ENCODE measurements around the gene CAMTA1. TPM values are rescaled to one million over a fixed set of nuclear protein-coding genes. Genes with fewer than 3 reads are reported as not detected.

Gene CAMTA1
- total RNA-seq, 2 experiments from 2014 or later, result 45.5 to 45.6 TPM

DNA sequence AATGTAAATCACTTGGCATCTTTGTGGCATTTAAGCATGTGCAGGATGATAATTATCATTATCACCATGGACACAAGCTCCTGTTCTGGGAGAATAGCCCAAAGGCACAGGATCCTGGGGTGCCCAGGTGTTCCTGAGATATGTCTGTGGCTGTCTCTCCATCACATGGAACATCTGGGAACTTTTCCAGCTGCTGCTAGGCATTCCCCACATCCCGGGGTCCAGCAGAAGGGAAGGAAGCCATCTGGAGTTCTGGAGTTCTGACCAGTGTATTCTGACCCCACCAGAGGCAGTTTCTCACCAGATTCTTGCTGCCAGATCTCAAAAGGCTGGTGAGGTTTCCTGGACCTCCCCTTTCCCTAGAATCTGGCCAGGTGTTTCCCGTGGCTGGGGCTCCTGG lies 726.1 kb downstream of the CAMTA1 start:
- no peaks in the 10 kb centered on the region for H3K9me3 Mint-ChIP-seq
- no peak overlapping the region for H3K27ac Mint-ChIP-seq
- H3K4me1 Mint-ChIP-seq, result no peaks in the 10 kb centered on the region
- H3K27me3 Mint-ChIP-seq, result no peaks in the 10 kb centered on the region
- H3K4me3 Mint-ChIP-seq, result no peak overlapping the region
- DNase-seq (no peak), ATAC-seq (ENCODE audit: low read depth) (no peak)
- POLR2A ChIA-PET, result no interaction called here
- H3K36me3 Mint-ChIP-seq, result no peaks in the 10 kb centered on the region

DNA sequence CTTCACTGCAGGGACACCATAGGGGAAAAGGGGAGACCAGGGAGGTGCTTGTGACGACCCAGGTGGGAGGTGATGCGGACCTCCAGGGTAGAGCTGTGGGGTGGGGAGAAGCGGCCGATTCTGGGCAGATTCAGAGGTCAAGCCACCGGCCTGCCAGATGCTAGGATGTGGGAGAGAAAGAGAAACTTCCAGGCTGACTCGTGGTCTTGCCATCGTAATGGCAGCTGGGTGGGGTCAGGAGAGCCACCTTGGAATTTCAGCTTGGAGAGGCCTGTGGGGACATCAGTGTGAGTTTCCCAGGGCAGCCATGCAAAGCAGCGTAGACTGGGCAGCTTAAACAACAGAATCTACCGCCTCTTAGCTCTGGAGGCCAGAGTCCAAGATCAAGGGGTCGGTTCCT lies 727.8 kb downstream of the CAMTA1 start:
- Mint-ChIP-seq H3K4me1 (no peaks in the 10 kb centered on the region), H3K9me3 (no peaks in the 10 kb centered on the region), H3K27ac (no peak overlapping the region), H3K27me3 (no peaks in the 10 kb centered on the region), H3K36me3 (no peaks in the 10 kb centered on the region), H3K4me3 (no peak overlapping the region)
- POLR2A ChIA-PET, result no interaction called here
- DNase-seq (no peak), ATAC-seq (ENCODE audit: low read depth) (no peak)

DNA sequence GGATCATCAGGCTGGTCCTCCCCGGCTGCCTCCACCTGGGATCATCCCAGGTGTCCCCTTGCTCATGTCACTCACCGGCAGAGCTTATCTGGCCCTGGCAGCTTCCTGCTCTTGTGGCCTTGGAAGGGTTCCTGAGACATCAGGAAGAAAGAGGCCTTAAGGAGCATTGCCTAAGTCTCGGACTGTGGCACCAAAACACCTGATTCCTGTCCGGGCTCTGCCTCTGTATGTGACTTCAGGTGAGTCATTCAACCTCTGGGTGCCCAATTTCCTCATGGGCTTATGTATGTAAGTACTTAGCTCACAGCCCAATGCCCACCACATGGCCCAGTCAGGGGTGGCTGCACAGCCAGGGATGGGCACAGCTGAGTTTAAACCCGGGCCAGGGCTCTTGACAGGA lies 729.9 kb downstream of the CAMTA1 start:
- Mint-ChIP-seq H3K36me3 (no peaks in the 10 kb centered on the region), H3K4me3 (no peak overlapping the region), H3K4me1 (no peaks in the 10 kb centered on the region), H3K9me3 (no peaks in the 10 kb centered on the region), H3K27ac (no peak overlapping the region), H3K27me3 (no peaks in the 10 kb centered on the region)
- POLR2A ChIA-PET, result no interaction called here
- DNase-seq (no peak), ATAC-seq (ENCODE audit: low read depth) (no peak)

DNA sequence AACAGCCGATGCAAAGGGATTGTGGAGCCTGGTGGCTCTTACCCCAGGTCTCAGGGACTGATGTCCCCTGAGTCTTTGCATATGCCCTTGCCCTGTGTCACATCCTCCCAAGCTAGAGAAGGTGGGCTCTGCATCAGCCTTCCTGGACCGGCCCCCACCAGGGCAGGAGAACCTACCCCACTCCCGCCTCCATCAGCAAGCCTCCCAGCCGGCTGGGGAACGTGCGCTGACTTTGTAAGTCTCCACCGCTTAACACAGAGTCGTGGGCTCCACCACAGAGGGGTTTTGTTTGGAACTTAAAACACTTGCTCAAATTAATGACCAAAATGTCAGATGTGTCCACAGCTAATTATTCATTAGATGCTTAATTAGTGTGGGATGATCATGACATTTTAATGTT lies 730.6 kb downstream of the CAMTA1 start:
- ATAC-seq (ENCODE audit: low read depth), result no peak
- Mint-ChIP-seq H3K27ac (no peak overlapping the region), H3K4me1 (no peaks in the 10 kb centered on the region), H3K4me3 (no peak overlapping the region), H3K27me3 (no peaks in the 10 kb centered on the region), H3K9me3 (no peaks in the 10 kb centered on the region), H3K36me3 (no peaks in the 10 kb centered on the region)
- DNase-seq, result no peak
- POLR2A ChIA-PET, result no interaction called here

DNA sequence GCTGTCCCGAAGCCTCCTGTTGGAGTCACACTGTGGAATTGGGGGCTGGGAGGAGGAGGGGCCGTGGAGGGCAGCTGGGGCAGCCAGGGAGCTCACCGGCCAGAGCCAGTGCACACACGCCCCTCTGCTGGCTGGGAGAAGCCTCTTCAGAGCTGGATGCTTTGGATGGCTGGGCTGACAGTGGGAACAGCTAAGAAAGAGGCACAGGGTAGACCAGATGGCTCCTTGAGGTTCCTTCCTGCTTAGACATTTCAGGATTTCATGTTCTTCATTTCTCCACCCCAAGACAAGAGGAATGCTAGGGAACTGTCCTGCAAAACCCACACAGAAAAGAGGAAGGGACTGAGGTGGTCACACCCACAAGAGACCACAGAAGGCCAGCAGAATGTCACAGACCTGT lies 731.1 kb downstream of the CAMTA1 start:
- POLR2A ChIA-PET, result no interaction called here
- H3K4me1 Mint-ChIP-seq, result no peaks in the 10 kb centered on the region
- DNase-seq (no peak), ATAC-seq (ENCODE audit: low read depth) (no peak)
- H3K36me3 Mint-ChIP-seq, result no peaks in the 10 kb centered on the region
- H3K4me3 Mint-ChIP-seq, result no peak overlapping the region
- H3K9me3 Mint-ChIP-seq, result no peaks in the 10 kb centered on the region
- no peaks in the 10 kb centered on the region for H3K27me3 Mint-ChIP-seq
- no peak overlapping the region for H3K27ac Mint-ChIP-seq

DNA sequence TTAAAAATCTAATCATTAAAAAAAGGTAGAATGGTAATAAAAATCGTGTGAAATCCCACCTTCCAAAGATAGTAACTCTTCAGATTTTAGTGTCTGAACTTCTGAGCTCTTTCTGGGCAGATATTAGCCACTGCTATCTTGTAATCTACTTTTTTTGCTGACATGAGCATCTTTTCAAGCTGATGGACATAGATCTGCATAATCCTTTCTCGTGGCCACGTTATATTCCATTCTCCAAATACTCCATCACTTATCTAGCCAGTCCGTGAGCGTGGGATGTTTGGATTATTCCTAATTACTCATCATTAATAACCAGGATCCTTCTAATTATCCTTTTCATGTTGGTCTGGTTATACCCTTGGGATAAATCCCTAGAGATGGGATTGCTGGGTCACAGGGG lies 731.7 kb downstream of the CAMTA1 start:
- Mint-ChIP-seq H3K4me1 (no peaks in the 10 kb centered on the region), H3K27me3 (no peaks in the 10 kb centered on the region), H3K36me3 (no peaks in the 10 kb centered on the region), H3K27ac (no peak overlapping the region), H3K4me3 (no peak overlapping the region), H3K9me3 (no peaks in the 10 kb centered on the region)
- ATAC-seq (ENCODE audit: low read depth) (no peak), DNase-seq (no peak)
- POLR2A ChIA-PET, result no interaction called here

DNA sequence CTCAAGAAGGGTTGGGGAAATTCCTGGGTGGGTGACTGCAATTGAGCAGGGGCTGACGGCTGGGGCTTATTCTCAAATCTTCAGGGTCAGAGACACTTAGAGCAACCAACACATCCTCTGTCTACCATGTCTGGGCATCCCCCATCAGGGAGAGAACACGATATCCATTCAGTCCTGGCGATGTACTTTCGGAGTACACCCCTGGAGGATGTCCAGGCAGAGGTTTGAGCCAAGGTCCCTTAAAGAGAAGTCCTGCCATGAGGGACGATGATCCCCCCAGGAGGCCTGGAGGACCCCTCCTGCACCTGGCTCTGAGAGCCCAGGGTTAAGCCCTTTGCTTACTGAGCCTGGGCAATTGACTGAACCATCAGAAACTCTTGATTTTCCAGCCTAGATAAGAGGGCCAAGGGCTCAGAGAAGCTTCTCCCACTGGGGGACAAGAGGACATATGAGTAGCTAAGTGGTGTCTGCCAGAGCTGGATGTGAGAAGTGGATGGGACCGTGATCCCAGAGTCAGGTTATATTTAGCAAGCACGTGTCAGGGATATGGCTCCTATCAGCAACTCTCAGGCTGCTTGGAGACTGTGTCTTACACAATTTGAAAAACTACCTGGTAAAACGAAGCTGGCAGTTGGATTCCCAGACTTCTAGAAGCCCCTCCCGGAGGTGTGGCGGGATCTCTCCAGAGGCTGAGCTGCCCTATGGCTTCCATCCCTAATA lies 732.5 kb downstream of the CAMTA1 start:
- no peaks in the 10 kb centered on the region for H3K27me3 Mint-ChIP-seq
- no peak overlapping the region for H3K27ac Mint-ChIP-seq
- no peak overlapping the region for H3K4me3 Mint-ChIP-seq

DNA sequence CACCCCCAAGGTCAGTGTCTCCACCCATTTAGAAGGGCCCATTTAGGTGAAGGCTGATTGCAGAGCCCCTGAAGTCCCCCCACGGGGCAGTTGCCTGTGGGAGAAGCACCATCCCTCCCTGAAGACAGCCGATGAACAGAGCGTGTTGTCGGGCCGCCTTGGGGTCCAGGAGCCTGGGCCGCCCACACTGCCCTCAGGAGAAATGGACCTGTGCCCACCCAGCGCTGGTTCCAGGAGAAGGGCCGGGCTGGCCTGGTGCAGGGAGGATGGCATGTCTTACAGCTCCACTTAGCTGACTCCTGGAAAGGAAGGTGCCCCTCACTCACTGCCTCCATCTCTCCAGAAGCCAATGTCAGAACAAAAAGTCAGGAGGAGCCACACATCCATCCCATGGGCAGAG lies 733.2 kb downstream of the CAMTA1 start:
- no peak for ATAC-seq (ENCODE audit: low read depth)
- Mint-ChIP-seq H3K9me3 (no peaks in the 10 kb centered on the region), H3K36me3 (no peaks in the 10 kb centered on the region), H3K4me3 (no peak overlapping the region), H3K4me1 (no peaks in the 10 kb centered on the region), H3K27ac (no peak overlapping the region), H3K27me3 (no peaks in the 10 kb centered on the region)
- POLR2A ChIA-PET, result no interaction called here
- DNase-seq, result no peak

More for the DNA sequence above, 732.5 kb downstream of the CAMTA1 start:
- H3K9me3 Mint-ChIP-seq, result no peaks in the 10 kb centered on the region
- DNase-seq (no peak), ATAC-seq (ENCODE audit: low read depth) (no peak)
- H3K36me3 Mint-ChIP-seq, result no peaks in the 10 kb centered on the region
- no peaks in the 10 kb centered on the region for H3K4me1 Mint-ChIP-seq
- POLR2A ChIA-PET, result no interaction called here

DNA sequence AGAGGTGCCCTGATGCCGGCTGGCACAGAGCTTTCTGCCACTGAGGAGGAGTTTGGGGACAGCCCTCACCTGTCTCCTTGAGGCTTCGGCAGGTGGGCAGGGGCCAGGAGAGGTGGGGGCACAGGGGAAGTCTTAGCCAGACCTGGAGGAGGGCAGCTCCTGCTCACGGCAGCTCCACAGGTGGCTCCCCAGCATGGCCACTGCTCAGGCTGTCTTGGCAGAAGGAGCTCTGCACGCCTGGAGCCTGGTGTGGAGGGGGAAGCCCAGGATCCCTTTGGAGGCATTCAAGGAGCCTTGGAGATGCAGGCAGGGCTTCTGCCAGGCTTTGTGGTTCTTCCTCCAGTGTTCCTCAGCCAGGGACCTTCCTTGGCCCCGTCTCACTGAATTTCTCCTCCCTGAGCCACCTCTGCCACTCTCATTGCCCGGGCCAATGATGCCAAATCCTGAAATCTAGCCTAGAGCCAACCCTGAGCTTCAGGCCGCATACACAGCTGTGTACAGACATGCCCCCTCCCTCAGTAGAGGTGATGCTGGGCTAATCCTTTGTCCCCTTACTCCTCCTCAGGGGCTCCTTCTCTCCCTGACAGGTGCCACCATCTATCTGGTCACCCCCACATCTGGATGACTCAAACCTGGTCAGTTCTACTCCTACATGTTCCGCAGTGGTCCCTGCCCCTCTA lies 734.1 kb downstream of the CAMTA1 start:
- ATAC-seq (ENCODE audit: low read depth), result no peak
- H3K9me3 Mint-ChIP-seq, result no peaks in the 10 kb centered on the region
- no peak for DNase-seq
- POLR2A ChIA-PET, result no interaction called here
- H3K27ac Mint-ChIP-seq, result no peak overlapping the region
- H3K36me3 Mint-ChIP-seq, result no peaks in the 10 kb centered on the region
- no peak overlapping the region for H3K4me3 Mint-ChIP-seq
- H3K4me1 Mint-ChIP-seq, result no peaks in the 10 kb centered on the region
- no peaks in the 10 kb centered on the region for H3K27me3 Mint-ChIP-seq

DNA sequence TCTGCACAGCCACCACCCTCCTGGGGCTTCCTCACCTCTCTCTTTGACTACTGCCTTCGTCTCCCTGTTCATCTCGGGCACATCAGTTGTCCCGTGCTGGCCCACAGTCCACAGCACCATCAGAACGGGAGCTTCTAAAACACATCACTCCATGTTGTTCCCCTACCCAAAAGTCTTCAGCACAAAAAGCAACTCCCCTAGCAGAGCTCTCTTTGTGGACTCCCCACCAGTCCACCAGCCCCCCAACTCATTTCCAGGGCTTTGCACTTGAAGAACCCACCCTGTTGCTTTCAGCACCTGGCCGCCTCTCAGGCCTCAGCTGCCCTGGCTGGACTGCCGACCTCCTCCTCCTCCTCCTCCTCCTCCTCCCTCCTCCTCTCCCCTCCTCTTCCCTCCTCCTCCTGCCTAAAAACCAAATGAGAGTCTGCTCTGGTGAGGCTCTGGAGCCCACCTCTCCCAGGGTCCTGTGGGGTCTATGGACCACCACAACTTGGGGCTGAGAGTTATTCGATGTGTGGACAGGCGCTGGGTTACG lies 734.7 kb downstream of the CAMTA1 start:
- DNase-seq (no peak), ATAC-seq (ENCODE audit: low read depth) (no peak)
- no peak overlapping the region for H3K4me3 Mint-ChIP-seq
- no peaks in the 10 kb centered on the region for H3K36me3 Mint-ChIP-seq
- no peaks in the 10 kb centered on the region for H3K4me1 Mint-ChIP-seq
- no peaks in the 10 kb centered on the region for H3K9me3 Mint-ChIP-seq
- no peak overlapping the region for H3K27ac Mint-ChIP-seq
- POLR2A ChIA-PET, result no interaction called here
- H3K27me3 Mint-ChIP-seq, result no peaks in the 10 kb centered on the region

DNA sequence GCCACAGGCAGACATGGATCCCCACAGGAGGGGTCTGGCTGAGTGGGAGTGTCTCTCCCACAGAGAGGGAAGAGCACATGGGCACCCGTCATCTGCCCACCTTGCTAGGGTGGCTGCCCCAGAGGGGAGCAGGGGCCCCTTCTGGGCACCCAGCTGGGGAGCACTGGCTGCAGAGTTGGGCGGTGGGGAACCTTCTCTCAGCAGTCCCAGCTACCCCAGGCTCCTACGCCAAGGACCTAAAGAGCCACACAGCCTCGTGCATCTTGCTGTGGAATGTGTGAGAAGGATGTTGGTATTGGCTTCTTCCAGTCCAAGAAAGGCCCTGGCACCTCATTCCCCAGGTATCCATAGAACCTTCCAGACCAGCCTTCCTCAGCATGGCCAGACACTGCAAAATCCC lies 735.2 kb downstream of the CAMTA1 start:
- Mint-ChIP-seq H3K4me1 (no peaks in the 10 kb centered on the region), H3K27me3 (no peaks in the 10 kb centered on the region), H3K27ac (no peak overlapping the region), H3K36me3 (no peaks in the 10 kb centered on the region), H3K9me3 (no peaks in the 10 kb centered on the region), H3K4me3 (no peak overlapping the region)
- POLR2A ChIA-PET, result no interaction called here
- ATAC-seq (ENCODE audit: low read depth) (no peak), DNase-seq (no peak)

DNA sequence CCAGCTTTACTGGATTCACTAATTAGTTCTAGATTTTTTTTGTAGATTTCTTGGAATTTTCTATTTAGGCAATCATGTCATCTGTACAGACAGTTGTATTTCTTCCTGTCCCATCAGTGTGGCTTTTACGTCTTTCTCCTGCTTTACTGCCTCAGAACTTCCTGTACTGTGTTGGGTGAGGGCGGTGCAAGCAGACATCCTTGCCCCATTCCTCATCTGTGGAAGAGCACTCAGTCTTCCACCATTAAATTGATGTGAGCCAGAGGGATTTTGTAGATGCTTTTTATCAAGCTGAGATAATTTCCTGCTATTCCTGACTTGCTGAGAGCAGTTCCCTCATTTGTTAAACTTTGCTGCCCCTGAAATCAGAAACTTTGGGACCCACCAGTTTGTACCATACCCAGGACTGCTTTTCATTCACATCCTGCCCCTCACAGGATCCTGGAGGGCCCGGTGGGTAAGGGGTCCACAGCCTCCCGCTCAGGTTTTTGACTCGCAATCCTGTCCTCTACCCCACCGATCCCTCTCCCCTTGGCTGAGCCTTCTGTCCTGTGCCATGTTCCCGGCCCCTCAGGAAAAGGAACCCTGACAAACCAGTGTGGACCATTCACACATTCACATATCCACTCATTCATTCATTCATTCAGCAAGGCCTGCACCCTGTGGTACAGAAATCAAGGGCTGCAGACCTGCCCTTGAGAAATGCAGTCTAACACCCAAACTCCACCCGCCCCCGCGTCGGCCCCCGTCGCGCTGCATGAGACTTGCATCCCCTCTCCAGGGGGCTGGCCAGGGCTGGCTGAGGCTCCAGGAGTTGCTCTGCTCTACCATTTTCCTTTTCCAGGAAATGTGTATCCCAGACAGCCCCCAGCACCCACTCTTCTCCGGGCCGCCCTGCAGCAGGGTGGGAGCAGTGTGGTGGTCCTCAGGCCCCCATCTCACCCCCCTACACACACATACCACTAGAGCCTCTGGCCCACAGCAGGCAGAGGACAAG lies 739.4 kb downstream of the CAMTA1 start:
- Mint-ChIP-seq H3K36me3 (no peaks in the 10 kb centered on the region), H3K27ac (no peak overlapping the region), H3K4me3 (no peak overlapping the region), H3K27me3 (no peaks in the 10 kb centered on the region), H3K9me3 (no peaks in the 10 kb centered on the region), H3K4me1 (no peaks in the 10 kb centered on the region)
- DNase-seq (no peak), ATAC-seq (ENCODE audit: low read depth) (no peak)
- POLR2A ChIA-PET, result no interaction called here

DNA sequence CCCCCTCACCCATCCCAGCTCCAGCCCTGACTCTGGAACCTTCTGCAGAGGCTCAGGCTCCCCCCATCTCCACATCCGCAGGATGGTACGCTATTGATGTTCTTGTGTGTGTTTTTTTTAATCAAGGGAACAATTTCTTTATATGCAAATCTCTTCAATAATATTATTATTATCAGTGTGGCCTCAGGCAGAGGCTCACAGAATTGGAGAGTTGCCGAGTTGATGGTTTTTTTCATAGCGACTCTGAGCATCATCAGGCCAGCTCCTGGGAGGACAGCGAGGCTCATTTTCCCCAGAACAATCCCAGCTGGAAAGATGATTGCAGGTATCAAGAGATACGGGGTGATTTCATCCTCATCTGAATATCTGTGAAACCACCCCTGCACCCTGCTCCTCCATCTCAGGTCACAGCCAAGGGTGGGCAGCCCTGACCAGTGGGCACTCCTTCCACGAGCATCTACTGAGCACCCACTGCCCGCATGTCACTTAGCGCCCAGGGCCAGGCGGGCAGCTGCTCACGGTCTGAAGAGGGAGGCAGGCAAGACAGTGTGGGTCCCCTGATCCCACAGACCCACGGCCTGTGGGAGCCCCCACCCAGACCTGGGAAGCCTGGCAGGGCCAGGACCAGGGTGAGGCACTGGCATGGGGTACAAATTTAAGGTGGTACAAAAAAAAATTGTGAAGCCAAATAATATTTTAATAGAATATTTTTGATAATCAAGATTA lies 740.2 kb downstream of the CAMTA1 start:
- H3K4me1 Mint-ChIP-seq, result no peaks in the 10 kb centered on the region
- no peak overlapping the region for H3K27ac Mint-ChIP-seq
- H3K9me3 Mint-ChIP-seq, result no peaks in the 10 kb centered on the region
- DNase-seq (no peak), ATAC-seq (ENCODE audit: low read depth) (no peak)
- H3K4me3 Mint-ChIP-seq, result no peak overlapping the region
- no peaks in the 10 kb centered on the region for H3K36me3 Mint-ChIP-seq
- POLR2A ChIA-PET, result interaction anchor here (0.5 kb wide), 1 partner anchor 244 kb away, joined by 7 read pairs; no protein-coding TSS in a partner anchor
- no peaks in the 10 kb centered on the region for H3K27me3 Mint-ChIP-seq
